ENCODE data around the gene SYNPR. TPM values are rescaled to one million over a fixed set of nuclear protein-coding genes. Genes with fewer than 3 reads are reported as not detected.
A peak's percentile ranks its signal among the peaks of the same experiment; 100 is the strongest.

SYNPR gene
- total RNA-seq, 1 donor from 2014 or later = not detected

DNA sequence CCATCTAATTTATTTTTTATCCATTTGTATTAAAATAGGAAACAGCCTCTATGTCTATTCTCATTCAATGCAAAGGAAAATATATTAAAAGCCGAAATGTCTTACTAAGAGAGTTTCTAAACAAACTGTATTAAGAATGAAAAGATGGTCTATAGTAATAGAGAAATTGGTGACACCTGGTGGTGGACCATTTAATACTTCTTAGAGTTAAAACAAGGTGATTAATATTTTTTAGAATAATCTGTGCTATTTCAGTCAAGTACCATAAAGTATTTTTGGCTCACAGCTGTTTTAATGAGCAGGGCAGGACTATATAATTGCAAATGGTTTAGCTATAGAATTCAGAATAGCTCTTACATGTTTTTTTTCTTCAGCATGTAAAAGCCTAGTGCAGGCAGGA is 55.7 kb downstream of the SYNPR start:
- Mint-ChIP-seq H3K36me3 (ENCODE audit: unreplicated experiment) (no peaks in the 10 kb centered on the region), H3K27ac (ENCODE audit: unreplicated experiment) (no peak overlapping the region), H3K4me3 (ENCODE audit: unreplicated experiment) (no peak overlapping the region), H3K4me1 (ENCODE audit: unreplicated experiment) (no peaks in the 10 kb centered on the region), H3K27me3 (ENCODE audit: unreplicated experiment) (no peaks in the 10 kb centered on the region), H3K9me3 (ENCODE audit: unreplicated experiment) (no peaks in the 10 kb centered on the region)
- no peak for DNase-seq (ENCODE audit: extremely low spot score, unreplicated experiment)
- peak; percentile 22 for TF ChIP-seq CTCF (IDR thresholded peaks at IDR 0.05)

DNA sequence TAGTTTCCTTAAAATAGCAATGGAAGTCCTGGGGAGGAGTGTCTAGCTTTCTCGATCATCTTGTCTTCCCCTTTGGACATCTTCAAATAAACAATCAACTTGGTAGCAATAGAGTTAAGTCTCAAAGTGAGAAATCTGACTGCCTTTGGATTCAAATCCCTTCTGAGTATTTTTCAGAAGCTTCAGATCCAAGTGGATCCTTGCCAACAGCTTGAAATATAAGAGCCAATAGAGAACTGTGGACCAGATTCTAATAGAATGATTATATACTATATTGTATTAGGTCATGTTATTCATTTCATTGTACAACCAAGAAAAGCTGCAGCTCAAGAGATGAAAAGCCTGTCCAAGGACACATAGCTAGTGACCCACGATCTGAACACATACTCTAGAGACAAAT is 60.2 kb downstream of the SYNPR start:
- DNase-seq (ENCODE audit: extremely low spot score, unreplicated experiment) = no peak
- Mint-ChIP-seq H3K4me1 (ENCODE audit: unreplicated experiment) (no peaks in the 10 kb centered on the region), H3K27ac (ENCODE audit: unreplicated experiment) (no peak overlapping the region), H3K4me3 (ENCODE audit: unreplicated experiment) (no peak overlapping the region), H3K27me3 (ENCODE audit: unreplicated experiment) (peaks cover 6% of the 10 kb centered on the region), H3K9me3 (ENCODE audit: unreplicated experiment) (no peaks in the 10 kb centered on the region), H3K36me3 (ENCODE audit: unreplicated experiment) (no peaks in the 10 kb centered on the region)
- TF ChIP-seq CTCF (IDR thresholded peaks at IDR 0.05) = no peak

- Mint-ChIP-seq H3K4me1 (ENCODE audit: unreplicated experiment) (peaks cover 7% of the 10 kb centered on the region), H3K9me3 (ENCODE audit: unreplicated experiment) (no peaks in the 10 kb centered on the region), H3K4me3 (ENCODE audit: unreplicated experiment) (no peak overlapping the region), H3K27ac (ENCODE audit: unreplicated experiment) (no peak overlapping the region), H3K27me3 (ENCODE audit: unreplicated experiment) (peaks cover 15% of the 10 kb centered on the region), H3K36me3 (ENCODE audit: unreplicated experiment) (no peaks in the 10 kb centered on the region)
- no peak for TF ChIP-seq CTCF (IDR thresholded peaks at IDR 0.05)
- no peak for DNase-seq (ENCODE audit: extremely low spot score, unreplicated experiment)
Observed at GRCh38 chr3:63343674-63344073, 65.6 kb downstream of the SYNPR start.

- no peak overlapping the region for H3K27ac Mint-ChIP-seq (ENCODE audit: unreplicated experiment)
- H3K36me3 Mint-ChIP-seq (ENCODE audit: unreplicated experiment) = no peaks in the 10 kb centered on the region
- no peak overlapping the region for H3K4me3 Mint-ChIP-seq (ENCODE audit: unreplicated experiment)
Observed at GRCh38 chr3:63344661-63345060, 66.6 kb downstream of the SYNPR start.

More at GRCh38 chr3:63344661-63345060, 66.6 kb downstream of the SYNPR start:
- Mint-ChIP-seq H3K27me3 (ENCODE audit: unreplicated experiment) (peaks cover 19% of the 10 kb centered on the region), H3K4me1 (ENCODE audit: unreplicated experiment) (peaks cover 7% of the 10 kb centered on the region), H3K9me3 (ENCODE audit: unreplicated experiment) (no peaks in the 10 kb centered on the region)
- no peak for TF ChIP-seq CTCF (IDR thresholded peaks at IDR 0.05)
- no peak for DNase-seq (ENCODE audit: extremely low spot score, unreplicated experiment)

All from osteocyte (in vitro differentiated cells).